GM12865 (cell line): Measurements from ENCODE around the gene GFM1.
A peak's percentile ranks its signal among the peaks of the same experiment; 100 is the strongest.

ENCODE experiments used
- DNase-seq: peaks from one replicate; pipeline ENCODE4 v3.0.0; 2010; ENCODE audit warnings: low read depth
- H3K4me3 ChIP-seq: 2 replicates; pipeline ENCODE4 v1.5.1; 2011; ENCODE audit warnings: mild to moderate bottlenecking, low read depth, low read length, control low read depth
- TF ChIP-seq, protein P1 (sequence below): IDR thresholded peaks from 2 replicates; pipeline ENCODE4 v1.5.1; 2011; ENCODE audit warnings: low read length, control low read depth, low read depth, inconsistent platforms; ENCODE audit not compliant: insufficient read depth; ENCODE audit errors: missing control alignments

Gene GFM1

DNA sequence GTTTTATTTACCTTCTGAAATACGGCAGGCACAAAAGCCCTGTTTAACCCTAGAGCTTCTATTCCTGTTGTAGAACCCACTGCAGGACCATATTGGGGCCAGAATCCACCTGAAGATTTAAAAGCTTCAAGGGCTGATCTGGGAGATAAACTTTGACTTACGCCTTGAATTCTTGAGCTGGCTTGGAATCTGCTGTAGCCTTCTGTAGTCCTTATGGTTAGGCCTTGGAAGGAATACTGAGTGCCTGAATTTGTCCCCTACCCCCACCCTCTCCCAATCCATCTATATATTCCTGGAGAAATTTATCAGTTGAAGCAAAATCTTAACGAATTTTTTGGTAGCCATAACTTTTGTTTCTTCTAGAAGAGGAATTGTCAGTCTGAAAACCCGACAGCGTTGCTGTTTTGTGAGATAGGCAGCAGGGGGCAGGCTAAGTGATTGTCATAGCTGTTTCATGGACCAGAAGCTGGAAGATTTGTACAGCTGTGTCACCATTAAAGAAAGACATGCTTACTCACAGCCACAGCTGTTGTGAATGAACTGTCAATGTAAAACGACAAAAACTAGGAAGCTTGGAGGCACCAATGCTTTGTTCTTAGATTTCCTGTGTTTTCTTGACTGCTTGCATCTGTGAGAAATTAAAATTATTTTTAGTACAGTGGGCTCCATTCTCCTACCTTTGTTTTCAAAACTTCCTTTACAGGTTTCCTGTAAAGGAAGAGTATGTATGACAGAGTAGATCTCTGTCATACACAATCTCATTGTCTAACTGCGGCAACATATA lies 15.3 kb downstream of the GFM1 start:
- H3K4me3 ChIP-seq = no peak overlapping the region
- TF ChIP-seq, protein P1, sequence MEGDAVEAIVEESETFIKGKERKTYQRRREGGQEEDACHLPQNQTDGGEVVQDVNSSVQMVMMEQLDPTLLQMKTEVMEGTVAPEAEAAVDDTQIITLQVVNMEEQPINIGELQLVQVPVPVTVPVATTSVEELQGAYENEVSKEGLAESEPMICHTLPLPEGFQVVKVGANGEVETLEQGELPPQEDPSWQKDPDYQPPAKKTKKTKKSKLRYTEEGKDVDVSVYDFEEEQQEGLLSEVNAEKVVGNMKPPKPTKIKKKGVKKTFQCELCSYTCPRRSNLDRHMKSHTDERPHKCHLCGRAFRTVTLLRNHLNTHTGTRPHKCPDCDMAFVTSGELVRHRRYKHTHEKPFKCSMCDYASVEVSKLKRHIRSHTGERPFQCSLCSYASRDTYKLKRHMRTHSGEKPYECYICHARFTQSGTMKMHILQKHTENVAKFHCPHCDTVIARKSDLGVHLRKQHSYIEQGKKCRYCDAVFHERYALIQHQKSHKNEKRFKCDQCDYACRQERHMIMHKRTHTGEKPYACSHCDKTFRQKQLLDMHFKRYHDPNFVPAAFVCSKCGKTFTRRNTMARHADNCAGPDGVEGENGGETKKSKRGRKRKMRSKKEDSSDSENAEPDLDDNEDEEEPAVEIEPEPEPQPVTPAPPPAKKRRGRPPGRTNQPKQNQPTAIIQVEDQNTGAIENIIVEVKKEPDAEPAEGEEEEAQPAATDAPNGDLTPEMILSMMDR = peak; percentile 59
- peak; percentile 50 for DNase-seq

DNA sequence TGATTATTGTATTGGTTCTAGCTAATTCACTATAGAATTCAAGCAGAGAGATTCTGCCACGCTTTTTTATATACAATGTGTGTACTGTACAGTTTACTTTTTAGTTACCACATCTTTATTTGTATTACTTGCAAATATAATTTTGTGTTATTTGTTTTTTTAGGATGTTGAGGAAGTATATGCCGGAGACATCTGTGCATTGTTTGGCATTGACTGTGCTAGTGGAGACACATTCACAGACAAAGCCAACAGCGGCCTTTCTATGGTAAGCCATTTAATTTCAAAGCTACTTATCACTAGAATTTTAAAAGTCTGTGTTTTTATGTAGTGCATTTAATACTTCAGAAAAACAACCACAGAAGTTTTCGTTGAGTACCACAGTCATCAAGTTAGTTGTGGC lies 16.4 kb downstream of the GFM1 start:
- no peak overlapping the region for H3K4me3 ChIP-seq
- no peak for DNase-seq
- TF ChIP-seq, protein P1 = no peak

DNA sequence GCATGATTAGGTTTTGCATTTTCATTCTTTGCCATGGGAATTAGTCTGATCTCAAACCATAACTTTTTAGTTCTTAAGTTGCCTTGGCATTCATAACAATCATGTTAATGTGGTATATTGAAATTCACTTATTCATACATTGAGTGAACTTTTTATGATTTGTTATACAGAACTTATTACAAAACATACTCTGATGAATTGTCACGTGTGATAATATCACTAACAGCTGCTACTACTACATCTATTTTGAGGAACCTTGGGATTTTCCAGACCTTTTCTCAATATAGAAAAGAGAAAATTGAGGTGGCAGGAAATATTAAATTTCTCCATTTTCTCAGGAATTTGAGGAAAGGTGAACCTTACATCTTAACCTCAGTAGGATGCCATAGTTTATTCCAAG lies 18.9 kb downstream of the GFM1 start:
- TF ChIP-seq, protein P1 = no peak
- DNase-seq = no peak
- H3K4me3 ChIP-seq = no peak overlapping the region

DNA sequence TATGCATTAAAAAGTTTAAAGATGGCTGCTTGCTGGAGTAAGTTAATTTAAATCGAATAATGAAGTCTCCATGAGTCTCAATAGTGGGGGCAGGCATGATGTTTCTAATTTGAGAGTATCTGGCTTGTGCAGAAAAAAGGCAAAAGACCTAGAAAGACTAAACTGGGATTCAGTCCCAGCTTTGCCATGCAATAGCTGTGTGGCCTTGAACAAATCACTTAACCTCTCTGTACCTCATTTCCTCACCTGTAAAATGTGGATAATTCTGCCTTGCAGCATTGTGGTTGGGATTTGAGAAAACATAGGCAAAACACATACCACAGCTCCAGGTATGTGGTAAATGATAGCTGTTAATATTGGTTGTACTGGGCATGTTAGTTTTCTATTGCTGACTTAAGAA lies 19.5 kb downstream of the GFM1 start:
- H3K4me3 ChIP-seq = no peak overlapping the region
- DNase-seq = no peak
- TF ChIP-seq, protein P1 = no peak

DNA sequence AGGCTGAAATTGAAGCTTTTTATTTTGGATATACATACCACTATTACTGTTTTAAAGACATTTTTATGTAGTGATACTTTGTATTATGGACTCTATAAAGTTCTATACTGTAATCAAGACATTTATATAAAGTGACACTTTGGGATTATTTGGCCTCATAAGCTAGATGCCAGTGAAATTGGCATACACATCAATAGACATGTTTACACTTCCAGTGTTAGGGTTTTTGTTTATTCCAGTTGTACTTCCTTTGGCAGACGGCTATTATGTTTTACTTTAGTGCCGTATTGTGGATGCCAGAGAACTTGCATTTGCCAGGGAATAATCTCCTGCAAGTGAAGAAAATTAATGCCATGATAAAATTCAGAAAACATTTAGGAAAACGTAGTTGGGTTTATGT lies 22.1 kb downstream of the GFM1 start:
- DNase-seq = no peak

DNA sequence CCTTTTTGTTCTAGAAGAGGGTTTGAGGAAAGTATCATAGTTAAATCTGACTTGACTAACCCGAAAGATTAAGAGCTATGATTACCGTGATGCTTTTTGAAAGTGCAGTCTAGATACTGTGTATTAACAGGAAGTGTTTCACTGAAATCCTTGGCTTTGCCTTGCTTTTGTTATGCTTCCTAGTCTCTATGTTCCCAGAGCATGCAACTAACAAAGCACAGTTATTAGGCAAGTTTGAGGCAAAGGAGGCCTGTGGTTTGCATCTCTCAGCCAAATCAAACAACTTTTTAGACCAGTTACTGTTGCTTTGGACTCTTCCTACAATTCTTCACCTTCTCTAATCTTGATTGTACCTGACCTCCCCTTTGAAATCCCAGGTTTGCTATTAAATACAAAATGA lies 24.2 kb downstream of the GFM1 start:
- TF ChIP-seq, protein P1 = no peak
- DNase-seq = no peak
- H3K4me3 ChIP-seq = no peak overlapping the region

More for the DNA sequence above, 22.1 kb downstream of the GFM1 start:
- TF ChIP-seq, protein P1 = no peak
- no peak overlapping the region for H3K4me3 ChIP-seq

DNA sequence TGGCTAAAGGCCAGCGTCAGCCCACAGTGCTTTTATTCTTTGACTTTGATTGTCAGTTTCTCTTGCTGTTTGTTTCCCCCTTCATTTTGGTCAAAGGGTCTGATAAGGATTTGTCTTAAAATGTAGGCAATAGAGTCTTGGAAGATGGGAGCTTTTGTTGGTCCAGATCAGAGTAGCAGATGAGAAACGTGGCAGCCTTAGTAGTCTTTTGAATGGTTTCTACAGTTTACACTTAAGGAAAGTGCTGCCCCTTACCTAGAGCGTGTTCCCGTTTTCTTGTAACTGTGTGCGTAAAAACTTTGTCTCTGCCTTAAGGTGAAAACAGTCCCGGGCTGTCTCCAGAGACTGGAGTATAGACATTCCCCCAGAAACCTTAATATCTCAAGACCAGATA lies 27.5 kb downstream of the GFM1 start:
- TF ChIP-seq, protein P1 = no peak
- H3K4me3 ChIP-seq = peak overlapping the region; percentile 67
- peak; percentile 2 for DNase-seq
